ENCODE results near the gene SRP19.
"Not testable (repeated sequence)": the region's sequence is repeated elsewhere in the genome, so short reads cannot be mapped to it uniquely, and the experiment has no call there.

The SRP19 gene

DNA sequence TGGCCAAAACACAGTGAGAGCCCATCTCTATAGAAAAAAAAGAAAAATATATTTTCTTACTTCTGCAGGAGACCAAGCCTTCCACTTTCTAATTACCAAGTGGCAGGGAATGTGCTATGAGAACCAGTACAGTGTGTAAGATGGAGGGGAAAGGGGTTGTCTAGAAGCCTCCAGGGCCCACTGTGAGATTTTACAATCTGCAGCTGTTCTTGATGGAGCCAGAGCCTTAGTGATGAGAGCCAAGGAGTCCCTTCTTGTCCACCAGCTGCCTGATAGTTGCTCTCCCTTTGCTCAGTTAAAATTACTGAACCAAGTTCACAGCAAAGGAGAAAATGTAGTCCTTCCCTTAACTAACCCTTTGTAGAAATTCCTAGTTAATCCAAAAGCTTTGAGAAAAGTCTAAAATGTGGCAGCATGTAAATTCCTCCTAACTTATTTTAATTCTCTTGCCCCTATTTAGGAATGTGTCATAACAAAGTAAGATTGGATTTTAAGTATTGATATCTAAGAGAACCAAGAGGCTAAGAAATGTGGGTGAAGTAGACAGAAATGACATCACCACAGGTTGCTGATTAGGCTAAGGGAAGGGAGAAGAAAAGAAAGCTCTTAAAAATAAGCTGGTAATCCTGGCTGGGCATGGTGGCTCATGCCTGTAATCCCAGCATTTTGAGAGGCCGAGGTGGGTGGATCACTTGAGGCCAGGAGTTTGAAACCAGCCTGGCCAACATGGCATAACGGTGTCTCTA, 19.3 kb downstream of the SRP19 start:
- Mint-ChIP-seq H3K36me3 (ENCODE audit: insufficient read depth) (peaks cover 17% of the 10 kb centered on the region), H3K9me3 (no peaks in the 10 kb centered on the region), H3K27ac (no peak overlapping the region), H3K4me1 (ENCODE audit: low read depth in 2 of 2) (peaks cover 9 to 26% of the 10 kb centered on the region in 2 donors), H3K27me3 (no peaks in the 10 kb centered on the region), H3K4me3 (no peak overlapping the region)
- no peak for ATAC-seq (replicated peaks)
- DNase-seq: no peak

DNA sequence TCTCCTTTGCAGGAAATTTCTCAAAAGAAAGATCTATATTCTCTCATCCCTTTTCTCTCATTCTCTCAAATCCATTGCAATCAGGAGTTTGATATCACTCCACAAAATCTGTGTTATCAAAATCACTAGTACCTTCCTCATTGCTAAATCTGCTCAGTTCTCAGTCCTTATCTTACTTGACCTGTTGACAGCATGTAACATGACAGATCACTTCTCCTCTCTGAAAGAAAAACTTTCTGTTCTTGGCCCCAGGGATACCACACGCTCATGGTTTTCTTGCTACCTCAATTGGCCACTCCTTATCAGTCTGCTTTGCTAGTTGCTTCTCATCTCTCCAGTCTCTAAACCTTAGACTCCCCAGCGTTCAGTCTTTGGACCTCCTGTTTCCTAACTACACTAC, 22.1 kb downstream of the SRP19 start:
- no peak overlapping the region for H3K27ac Mint-ChIP-seq
- no peak for DNase-seq
- peaks cover 12 to 29% of the 10 kb centered on the region in 2 donors for H3K4me1 Mint-ChIP-seq (ENCODE audit: low read depth in 2 of 2)
- no peaks in the 10 kb centered on the region for H3K27me3 Mint-ChIP-seq
- H3K9me3 Mint-ChIP-seq: no peaks in the 10 kb centered on the region
- H3K4me3 Mint-ChIP-seq: no peak overlapping the region
- no peak for ATAC-seq (replicated peaks)
- H3K36me3 Mint-ChIP-seq (ENCODE audit: insufficient read depth): peaks cover 19% of the 10 kb centered on the region

DNA sequence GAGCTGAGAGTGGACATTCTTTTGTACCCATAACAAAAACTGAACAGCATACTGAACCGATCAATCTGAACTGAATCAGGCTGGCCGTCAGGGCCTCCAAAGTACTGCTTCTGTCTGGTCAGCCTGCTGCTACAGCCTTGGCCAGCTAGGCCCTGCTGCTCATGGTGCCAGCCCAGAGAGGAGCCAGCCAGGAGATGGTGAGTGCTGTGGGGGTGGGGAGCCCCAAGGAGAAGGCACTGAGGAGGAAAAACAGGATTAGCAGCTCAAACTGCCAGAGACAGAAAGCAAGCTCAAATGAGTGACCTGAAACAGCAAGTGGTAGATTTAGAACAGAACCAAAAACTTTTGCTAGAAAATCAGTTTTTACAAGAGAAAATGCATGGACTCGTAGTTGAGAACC, 23.9 kb downstream of the SRP19 start:
- Mint-ChIP-seq H3K9me3 (no peaks in the 10 kb centered on the region), H3K27ac (peak overlapping the region in 1 of 2 donors; percentile 90), H3K27me3 (no peaks in the 10 kb centered on the region), H3K36me3 (ENCODE audit: insufficient read depth) (peaks cover 23% of the 10 kb centered on the region), H3K4me1 (ENCODE audit: low read depth in 2 of 2) (peaks cover 14 to 26% of the 10 kb centered on the region in 2 donors), H3K4me3 (no peak overlapping the region)
- DNase-seq (no peak), ATAC-seq (replicated peaks) (no peak)

DNA sequence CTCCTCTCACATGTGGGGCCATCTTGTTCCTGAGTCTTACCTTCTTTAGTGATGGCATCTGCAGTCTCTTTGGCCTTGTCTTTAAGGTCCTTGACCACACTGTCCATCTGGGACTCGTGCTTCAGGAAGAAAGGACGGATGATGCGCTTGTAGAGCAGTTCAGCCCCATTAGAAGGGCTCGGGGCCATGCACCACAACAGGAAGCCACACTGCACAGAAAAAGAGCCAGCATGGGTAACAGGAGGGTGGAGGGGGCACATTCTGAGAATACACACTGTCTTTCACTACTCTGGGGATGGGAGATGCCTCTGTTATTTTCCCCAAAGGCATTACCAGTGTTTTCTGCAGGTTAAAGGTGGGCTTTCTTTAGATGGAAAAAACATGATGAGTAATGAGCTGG, 25.9 kb downstream of the SRP19 start:
- H3K4me3 Mint-ChIP-seq: peak overlapping the region; percentile 48 to 53
- DNase-seq: no peak
- peak; percentile 90 for ATAC-seq (replicated peaks)
- H3K4me1 Mint-ChIP-seq (ENCODE audit: low read depth in 2 of 2): peaks cover 16 to 28% of the 10 kb centered on the region in 2 donors
- no peaks in the 10 kb centered on the region for H3K27me3 Mint-ChIP-seq
- H3K27ac Mint-ChIP-seq: peak overlapping the region; percentile 42 to 90
- H3K9me3 Mint-ChIP-seq: no peaks in the 10 kb centered on the region
- peaks cover 24% of the 10 kb centered on the region for H3K36me3 Mint-ChIP-seq (ENCODE audit: insufficient read depth)

DNA sequence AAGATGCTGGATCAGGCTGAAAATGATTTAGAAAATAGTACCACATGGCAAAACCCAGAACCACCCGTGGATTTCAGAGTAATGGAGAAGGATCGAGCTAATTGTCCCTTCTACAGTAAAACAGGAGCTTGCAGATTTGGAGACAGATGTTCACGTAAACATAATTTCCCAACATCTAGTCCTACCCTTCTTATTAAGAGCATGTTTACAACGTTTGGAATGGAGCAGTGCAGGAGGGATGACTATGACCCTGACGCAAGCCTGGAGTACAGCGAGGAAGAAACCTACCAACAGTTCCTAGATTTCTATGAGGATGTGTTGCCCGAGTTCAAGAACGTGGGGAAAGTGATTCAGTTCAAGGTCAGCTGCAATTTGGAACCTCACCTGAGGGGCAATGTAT, 31.0 kb downstream of the SRP19 start:
- Mint-ChIP-seq H3K4me1 (ENCODE audit: low read depth in 2 of 2) (peaks cover 17 to 42% of the 10 kb centered on the region in 2 donors), H3K27ac (peak overlapping the region; percentile 1 to 50), H3K36me3 (ENCODE audit: insufficient read depth) (peaks cover 39% of the 10 kb centered on the region)
- not testable (repeated sequence) for H3K9me3 Mint-ChIP-seq; ATAC-seq (replicated peaks); H3K27me3 Mint-ChIP-seq; H3K4me3 Mint-ChIP-seq; DNase-seq

DNA sequence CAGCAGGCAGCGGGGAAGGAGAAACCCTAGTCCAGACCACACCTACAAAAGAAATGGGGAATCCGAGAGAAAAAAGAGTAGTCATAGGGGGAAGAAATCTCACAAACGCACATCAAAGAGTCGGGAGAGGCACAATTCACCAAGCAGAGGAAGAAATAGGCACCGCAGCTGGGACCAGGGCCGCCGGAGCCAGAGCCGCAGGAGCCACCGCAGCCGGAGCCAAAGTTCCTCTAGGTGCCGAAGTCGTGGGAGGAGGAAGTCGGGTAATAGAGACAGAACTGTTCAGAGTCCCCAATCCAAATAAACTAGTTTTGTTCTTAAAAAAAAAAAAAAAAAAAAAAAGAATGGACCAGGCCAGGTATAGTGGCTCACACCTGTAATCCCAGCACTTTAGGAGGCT, 31.7 kb downstream of the SRP19 start:
- DNase-seq: no peak
- Mint-ChIP-seq H3K36me3 (ENCODE audit: insufficient read depth) (peaks cover 46% of the 10 kb centered on the region), H3K27ac (peak overlapping the region in 1 of 2 donors; percentile 39), H3K4me3 (no peak overlapping the region), H3K4me1 (ENCODE audit: low read depth in 2 of 2) (peaks cover 16 to 43% of the 10 kb centered on the region in 2 donors), H3K27me3 (no peaks in the 10 kb centered on the region), H3K9me3 (no peaks in the 10 kb centered on the region)
- ATAC-seq (replicated peaks): no peak

DNA sequence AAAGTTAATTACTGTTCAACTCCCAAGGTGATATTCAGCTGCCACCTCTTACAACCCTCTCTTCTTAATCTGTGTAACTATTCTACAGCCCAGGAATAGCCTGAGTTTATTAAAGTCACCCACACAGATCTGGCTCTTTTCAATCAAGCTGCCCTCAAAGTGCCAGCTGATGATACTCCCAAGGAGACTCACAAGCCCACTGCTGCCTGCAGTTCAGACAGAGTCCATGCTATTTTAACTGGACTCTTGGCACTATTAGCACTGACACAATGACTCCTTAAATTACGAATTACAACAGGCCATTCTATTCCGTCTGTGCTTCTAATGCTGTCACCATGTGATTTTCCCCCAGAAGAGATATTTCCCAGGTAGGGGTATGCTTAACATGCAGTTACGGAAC, 34.6 kb downstream of the SRP19 start:
- peaks cover 61% of the 10 kb centered on the region for H3K36me3 Mint-ChIP-seq (ENCODE audit: insufficient read depth)
- H3K27me3 Mint-ChIP-seq: no peaks in the 10 kb centered on the region
- DNase-seq (no peak), ATAC-seq (replicated peaks) (no peak)
- H3K9me3 Mint-ChIP-seq: no peaks in the 10 kb centered on the region
- peak overlapping the region; percentile 20 to 54 for H3K27ac Mint-ChIP-seq
- peaks cover 12 to 36% of the 10 kb centered on the region in 2 donors for H3K4me1 Mint-ChIP-seq (ENCODE audit: low read depth in 2 of 2)
- H3K4me3 Mint-ChIP-seq: no peak overlapping the region

DNA sequence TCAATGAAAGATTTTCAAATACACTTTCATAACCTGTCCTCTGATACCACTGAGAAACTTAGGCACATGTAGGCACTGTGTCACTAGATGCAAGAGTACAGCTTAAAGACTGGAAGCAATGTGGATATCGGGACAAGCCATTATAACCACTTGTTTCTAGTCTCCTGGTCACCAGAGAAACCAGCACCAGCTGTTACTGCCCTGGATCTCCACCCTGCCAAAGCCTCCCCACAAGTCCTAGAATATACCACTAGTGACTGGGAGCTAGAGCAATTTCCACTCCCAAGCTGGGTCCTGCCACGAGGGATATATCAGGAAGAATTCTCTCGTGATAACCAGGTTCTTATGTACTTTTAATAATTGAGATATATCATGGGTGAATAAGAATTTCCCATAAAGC, 41.5 kb downstream of the SRP19 start:
- H3K4me1 Mint-ChIP-seq (ENCODE audit: low read depth in 2 of 2): peaks cover 17 to 24% of the 10 kb centered on the region in 2 donors
- no peaks in the 10 kb centered on the region for H3K9me3 Mint-ChIP-seq
- no peak for DNase-seq
- H3K27ac Mint-ChIP-seq: peak overlapping the region; percentile 7 to 62
- peaks cover 42% of the 10 kb centered on the region for H3K36me3 Mint-ChIP-seq (ENCODE audit: insufficient read depth)
- H3K4me3 Mint-ChIP-seq: no peak overlapping the region
- no peak for ATAC-seq (replicated peaks)
- H3K27me3 Mint-ChIP-seq: no peaks in the 10 kb centered on the region

DNA sequence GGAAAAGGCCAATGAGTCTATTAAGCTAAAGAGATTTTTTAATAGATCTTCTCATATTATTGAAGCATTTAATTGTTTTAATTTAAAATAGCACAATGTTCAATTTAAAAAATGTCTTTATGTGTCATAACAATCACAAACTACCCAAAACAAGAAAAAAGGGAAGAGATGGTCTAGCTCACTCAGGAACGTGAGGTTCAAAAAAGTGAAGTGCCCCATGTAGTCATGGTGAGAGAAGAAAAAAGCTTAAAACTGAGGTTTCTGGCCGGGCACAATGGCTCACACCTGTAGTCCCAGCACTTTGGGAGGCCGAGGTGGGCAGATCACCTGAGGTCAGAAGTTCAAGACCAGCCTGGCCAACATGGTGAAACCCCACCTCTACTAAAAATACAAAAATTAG, 43.9 kb downstream of the SRP19 start:
- not testable (repeated sequence) for H3K9me3 Mint-ChIP-seq; H3K27me3 Mint-ChIP-seq; ATAC-seq (replicated peaks); H3K4me3 Mint-ChIP-seq; DNase-seq
- Mint-ChIP-seq H3K27ac (peak overlapping the region; percentile 49 to 66), H3K36me3 (ENCODE audit: insufficient read depth) (peaks cover 45% of the 10 kb centered on the region), H3K4me1 (ENCODE audit: low read depth in 2 of 2) (peaks cover 20 to 29% of the 10 kb centered on the region in 2 donors)

DNA sequence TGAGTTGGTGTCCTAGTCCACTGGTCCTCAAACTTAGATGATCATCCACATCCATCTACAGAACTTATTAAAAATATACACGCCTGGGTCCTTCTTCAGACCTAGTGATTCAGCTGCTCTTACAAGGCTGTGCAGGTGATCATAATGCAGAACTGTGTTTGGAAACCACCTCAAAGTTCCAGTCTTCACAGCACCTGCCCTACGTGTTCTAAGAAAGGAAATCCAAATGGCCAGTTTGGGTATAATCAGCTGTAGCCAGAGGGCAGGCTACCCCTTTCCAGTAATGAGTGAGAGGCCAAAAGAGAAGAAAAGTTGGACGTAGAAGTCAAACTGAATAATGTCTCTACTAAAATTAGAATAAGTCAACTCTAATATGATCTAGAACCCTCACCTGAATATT, 45.5 kb downstream of the SRP19 start:
- peaks cover 42% of the 10 kb centered on the region for H3K36me3 Mint-ChIP-seq (ENCODE audit: insufficient read depth)
- H3K27ac Mint-ChIP-seq: peak overlapping the region; percentile 44 to 90
- H3K27me3 Mint-ChIP-seq: no peaks in the 10 kb centered on the region
- H3K4me3 Mint-ChIP-seq: no peak overlapping the region
- no peaks in the 10 kb centered on the region for H3K9me3 Mint-ChIP-seq
- DNase-seq: no peak
- peaks cover 23 to 29% of the 10 kb centered on the region in 2 donors for H3K4me1 Mint-ChIP-seq (ENCODE audit: low read depth in 2 of 2)
- ATAC-seq (replicated peaks): no peak

DNA sequence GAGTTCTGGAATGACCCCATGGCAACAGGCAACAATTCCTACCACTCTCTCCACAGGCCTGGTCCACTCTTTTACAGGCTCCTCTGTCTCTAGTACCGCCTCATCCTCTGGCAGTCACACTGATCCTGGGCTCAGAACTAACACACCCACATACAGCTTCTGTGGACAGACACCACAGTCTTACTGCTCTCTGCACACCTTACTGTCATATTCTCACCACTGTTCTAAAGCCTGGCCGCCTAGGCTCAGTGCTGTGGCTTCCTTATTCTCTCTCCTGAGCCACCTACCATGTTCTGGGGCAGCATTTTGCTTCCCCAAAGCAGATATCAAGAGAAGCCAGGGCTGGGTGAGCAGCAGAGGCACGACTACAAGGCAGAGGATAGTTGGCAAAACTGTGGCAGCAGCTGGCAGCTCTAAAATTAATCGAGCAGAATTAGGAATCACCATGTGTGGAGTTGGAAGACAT, 46.1 kb downstream of the SRP19 start:
- H3K36me3 Mint-ChIP-seq (ENCODE audit: insufficient read depth): peaks cover 37% of the 10 kb centered on the region
- ATAC-seq (replicated peaks): no peak
- no peaks in the 10 kb centered on the region for H3K9me3 Mint-ChIP-seq
- H3K27ac Mint-ChIP-seq: peak overlapping the region; percentile 64 to 90
- H3K27me3 Mint-ChIP-seq: no peaks in the 10 kb centered on the region
- DNase-seq: no peak
- peaks cover 23 to 29% of the 10 kb centered on the region in 2 donors for H3K4me1 Mint-ChIP-seq (ENCODE audit: low read depth in 2 of 2)
- no peak overlapping the region for H3K4me3 Mint-ChIP-seq

DNA sequence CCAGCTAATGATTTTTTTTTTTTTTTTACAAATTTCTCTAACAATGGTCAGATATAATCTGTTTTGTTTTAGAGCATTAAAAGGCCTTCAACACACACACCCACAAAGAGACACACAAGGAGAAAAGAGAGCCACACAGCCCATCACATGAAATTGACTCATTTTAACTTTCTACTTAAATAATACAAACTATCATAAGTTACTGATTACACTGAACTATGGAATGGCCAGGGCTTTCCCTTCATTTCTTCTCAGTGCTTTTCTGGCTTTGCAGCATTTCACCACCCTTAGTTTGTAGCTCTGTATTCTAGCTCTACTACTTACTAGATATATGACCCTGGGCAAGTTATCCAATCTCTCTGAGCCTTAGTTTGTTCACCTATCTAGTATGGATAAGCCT, 47.8 kb downstream of the SRP19 start:
- Mint-ChIP-seq H3K4me3 (no peak overlapping the region), H3K27ac (peak overlapping the region in 1 of 2 donors; percentile 57), H3K36me3 (ENCODE audit: insufficient read depth) (peaks cover 44% of the 10 kb centered on the region), H3K9me3 (no peaks in the 10 kb centered on the region), H3K27me3 (no peaks in the 10 kb centered on the region), H3K4me1 (ENCODE audit: low read depth in 2 of 2) (peaks cover 23 to 38% of the 10 kb centered on the region in 2 donors)
- no peak for ATAC-seq (replicated peaks)
- DNase-seq: no peak

DNA sequence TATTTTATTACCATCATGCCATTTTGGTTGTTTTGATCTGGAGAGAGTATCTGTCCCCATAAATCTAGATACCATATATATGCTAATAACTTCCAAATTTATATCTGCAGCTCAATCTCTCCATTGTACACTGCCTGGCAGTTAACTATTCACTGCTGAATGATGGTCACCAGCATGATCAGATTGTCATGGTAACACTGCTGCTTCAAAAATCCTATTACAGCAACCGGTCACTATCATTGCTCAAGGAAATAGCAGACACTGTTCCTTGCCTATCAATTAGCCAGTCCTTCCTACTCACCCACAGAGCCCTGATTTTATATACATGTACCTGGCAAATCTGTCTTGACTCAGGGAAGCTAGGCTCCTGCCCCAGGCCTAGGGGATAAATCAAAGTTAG, 49.4 kb downstream of the SRP19 start:
- no peak overlapping the region for H3K4me3 Mint-ChIP-seq
- H3K9me3 Mint-ChIP-seq: no peaks in the 10 kb centered on the region
- peak overlapping the region in 1 of 2 donors; percentile 18 for H3K27ac Mint-ChIP-seq
- ATAC-seq (replicated peaks): no peak
- H3K36me3 Mint-ChIP-seq (ENCODE audit: insufficient read depth): peaks cover 47% of the 10 kb centered on the region
- DNase-seq: no peak
- H3K27me3 Mint-ChIP-seq: no peaks in the 10 kb centered on the region
- peaks cover 22 to 48% of the 10 kb centered on the region in 2 donors for H3K4me1 Mint-ChIP-seq (ENCODE audit: low read depth in 2 of 2)

DNA sequence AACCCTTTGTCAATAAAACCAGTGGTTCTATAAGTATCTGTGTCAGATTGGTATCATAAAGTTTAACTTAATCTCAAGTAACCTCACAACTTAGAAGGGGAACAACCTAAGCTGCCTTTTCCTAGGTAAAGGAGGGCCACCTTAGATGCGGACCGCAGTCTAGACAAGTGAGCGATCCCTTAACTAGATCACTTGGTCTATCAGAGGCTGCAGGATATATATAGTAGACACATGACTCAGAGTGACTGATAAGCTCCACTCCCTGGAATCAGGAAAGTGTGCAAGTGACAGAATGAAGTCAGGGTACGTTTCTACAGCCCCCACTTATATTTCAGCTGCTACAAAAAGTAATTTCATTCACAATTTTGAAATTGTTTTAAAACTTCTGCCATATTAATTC, 53.5 kb downstream of the SRP19 start:
- Mint-ChIP-seq H3K27ac (peak overlapping the region in 1 of 2 donors; percentile 26), H3K4me1 (ENCODE audit: low read depth in 2 of 2) (peaks cover 46 to 67% of the 10 kb centered on the region in 2 donors), H3K4me3 (no peak overlapping the region), H3K9me3 (no peaks in the 10 kb centered on the region), H3K27me3 (no peaks in the 10 kb centered on the region), H3K36me3 (ENCODE audit: insufficient read depth) (peaks cover 52% of the 10 kb centered on the region)
- DNase-seq: no peak
- no peak for ATAC-seq (replicated peaks)
